HG03060 (cell line): ENCODE results near the gene DDX49.
"Not testable (repeated sequence)": the region's sequence is repeated elsewhere in the genome, so short reads cannot be mapped to it uniquely, and the experiment has no call there.

Experiments used
- ATAC-seq: cut with Tn5 transposase; IDR thresholded peaks from one replicate; pipeline ENCODE4 v1.9.1; 2021; ENCODE audit warnings: low read depth, moderate number of reproducible peaks; ENCODE audit not compliant: unreplicated experiment

The DDX49 gene

DNA sequence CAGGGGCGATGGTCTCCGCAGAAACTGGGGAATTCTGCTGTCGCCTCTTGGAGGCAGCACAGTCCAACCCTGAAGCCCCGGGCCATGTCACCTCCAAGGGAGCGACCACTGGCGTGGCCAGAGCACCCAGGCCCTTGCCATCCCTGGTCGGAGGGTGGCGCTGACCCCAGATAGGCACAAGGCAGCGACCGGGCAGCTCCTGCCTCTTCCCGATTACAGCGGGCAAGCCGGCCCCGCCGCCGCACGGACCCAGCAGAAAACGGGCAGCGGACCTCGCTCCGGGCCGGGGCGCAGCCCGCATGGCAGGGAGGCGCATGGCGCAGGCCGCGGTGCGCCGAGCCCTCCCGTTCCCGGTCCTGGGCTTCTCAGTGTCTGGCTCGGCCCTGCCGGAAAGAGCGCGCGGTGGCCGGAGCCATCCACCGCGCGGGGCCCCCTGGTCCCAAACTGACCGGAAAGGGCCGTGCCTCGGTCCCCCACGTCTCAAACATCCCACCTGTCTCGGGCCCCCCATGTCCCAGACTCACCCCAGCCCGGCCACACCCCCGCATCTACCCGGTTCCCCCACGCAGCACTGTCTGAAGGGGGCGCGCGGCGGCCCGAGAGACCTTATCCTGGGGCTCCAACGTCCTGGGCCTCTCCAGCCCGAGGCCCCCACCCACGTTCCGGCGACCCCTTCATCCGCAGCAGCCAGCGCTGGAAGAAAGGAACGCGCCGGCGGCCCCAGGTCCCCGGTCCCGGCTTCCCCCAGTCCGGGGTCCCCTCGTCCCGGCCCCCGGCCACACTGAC, 24.3 kb upstream of the DDX49 start:
- no peak for ATAC-seq

- ATAC-seq = no peak
Measured at GRCh38 chr19:18895824-18896341, 23.6 kb upstream of the DDX49 start, which contains the start of gene CERS1. TSS of gene CERS1 (minus strand) at chr19:18896158. CDS start at chr19:18896072, 86 bp downstream.

GRCh38 chr19:18896421-18896841, 23.1 kb upstream of the DDX49 start:
- ATAC-seq = no peak

DNA sequence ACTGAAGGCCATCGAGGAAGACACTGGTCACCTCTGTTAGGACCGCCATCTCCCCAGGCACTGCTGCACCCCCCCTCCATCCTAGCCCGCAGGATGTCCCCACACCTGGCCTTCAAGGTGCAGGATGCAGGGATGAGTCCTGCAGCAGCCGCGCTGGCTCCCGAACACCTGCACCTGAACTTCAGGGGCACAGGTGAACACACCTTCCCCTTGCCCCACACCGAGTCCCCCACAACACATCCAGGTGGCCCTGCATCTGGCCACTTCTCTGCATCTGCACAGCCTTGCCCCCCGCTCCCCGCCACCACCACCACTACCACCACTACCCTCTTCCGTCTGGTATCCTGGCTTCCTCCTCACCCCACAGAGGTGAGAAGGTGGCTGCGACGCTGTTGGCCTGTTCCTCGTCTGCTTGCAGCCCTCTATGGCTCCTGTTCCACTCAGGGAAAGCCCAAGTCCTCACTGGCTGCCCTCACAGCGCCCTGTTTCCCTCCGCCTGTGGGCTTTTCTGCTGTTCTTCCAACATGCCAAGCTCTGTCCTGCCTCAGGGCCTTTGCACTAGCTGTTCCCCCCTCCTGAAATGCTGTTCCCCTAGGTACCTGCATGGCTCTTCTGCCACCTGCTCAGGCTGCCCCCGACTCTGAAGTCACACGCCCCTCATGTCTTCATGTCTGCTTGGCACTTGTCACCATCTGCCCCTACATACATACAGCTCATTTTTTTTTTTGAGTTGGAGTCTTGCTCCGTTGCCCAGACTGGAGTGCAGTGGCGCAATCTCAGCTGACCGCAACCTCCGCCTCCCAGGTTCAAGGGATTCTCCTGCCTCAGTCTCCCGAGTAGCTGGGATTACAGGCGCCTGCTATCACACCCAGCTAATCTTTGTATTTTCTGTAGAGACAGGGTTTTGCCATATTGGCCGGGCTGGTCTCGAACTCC, 22.2 kb upstream of the DDX49 start:
- ATAC-seq = no peak

- no peak for ATAC-seq
Measured at GRCh38 chr19:18898081-18898606, 21.4 kb upstream of the DDX49 start.

- no peak for ATAC-seq
Measured at GRCh38 chr19:18898607-18899408, 20.7 kb upstream of the DDX49 start.

- ATAC-seq = no peak
Measured at GRCh38 chr19:18899624-18900560, 19.6 kb upstream of the DDX49 start.

DNA sequence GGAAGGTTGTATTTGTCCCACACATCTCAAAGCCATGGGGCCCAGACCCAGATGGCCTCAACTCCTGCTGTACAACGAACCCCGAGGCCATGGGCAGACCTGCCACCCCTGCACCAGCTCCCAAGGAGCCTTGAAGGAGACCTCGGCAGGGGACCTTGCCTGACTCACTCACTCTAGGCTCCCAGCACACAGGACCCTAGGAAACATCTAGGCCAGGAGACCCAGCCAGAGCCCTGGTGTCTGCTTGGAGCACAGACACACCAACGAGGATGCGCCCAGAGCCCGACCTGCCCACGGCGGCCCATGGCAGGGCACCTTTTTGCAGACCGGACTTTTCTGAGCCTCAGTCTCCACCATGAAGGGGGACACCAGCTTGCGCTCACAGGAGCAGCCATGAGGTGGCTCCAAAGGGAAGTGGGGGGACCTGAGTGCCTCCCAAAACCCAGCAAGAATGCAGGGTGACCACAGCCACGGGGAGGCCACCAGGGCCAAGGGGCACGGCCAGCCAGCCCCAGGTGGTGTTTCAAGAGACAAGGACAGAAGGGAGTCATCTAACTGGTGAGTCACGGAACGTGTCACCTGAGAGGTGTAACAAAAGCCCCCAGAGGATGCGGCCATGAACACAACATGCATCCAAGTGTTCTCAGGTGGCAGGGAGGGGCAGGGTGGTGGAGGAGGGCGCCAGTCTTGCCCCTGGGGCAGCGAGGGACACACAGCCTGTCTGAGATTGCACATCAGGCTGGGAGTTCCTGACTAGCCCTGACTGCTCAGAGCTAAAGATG, 18.6 kb upstream of the DDX49 start:
- no peak for ATAC-seq

GRCh38 chr19:18901491-18901890, 18.0 kb upstream of the DDX49 start:
- no peak for ATAC-seq

DNA sequence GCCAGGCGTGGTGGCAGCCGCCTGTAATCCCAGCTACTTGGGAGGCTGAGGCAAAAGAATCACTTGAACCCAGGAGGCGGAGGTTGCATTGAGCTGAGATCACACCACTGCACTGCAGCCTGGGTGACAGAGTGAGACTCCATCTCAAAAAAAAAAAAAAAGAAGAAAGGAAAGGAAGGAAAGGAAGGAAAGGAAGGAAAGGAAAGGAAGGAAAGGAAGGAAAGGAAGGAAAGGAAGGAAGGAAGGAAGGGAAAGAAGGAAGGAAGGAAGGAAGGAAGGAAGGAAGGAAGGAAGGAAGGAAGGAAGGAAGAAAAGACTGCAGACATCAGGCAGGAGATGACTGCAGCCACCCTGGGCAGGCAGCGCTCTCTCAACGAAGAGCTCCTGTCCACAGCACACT, 17.0 kb upstream of the DDX49 start:
- ATAC-seq = not testable (repeated sequence)

GRCh38 chr19:18903156-18904037, 16.1 kb upstream of the DDX49 start:
- no peak for ATAC-seq

DNA sequence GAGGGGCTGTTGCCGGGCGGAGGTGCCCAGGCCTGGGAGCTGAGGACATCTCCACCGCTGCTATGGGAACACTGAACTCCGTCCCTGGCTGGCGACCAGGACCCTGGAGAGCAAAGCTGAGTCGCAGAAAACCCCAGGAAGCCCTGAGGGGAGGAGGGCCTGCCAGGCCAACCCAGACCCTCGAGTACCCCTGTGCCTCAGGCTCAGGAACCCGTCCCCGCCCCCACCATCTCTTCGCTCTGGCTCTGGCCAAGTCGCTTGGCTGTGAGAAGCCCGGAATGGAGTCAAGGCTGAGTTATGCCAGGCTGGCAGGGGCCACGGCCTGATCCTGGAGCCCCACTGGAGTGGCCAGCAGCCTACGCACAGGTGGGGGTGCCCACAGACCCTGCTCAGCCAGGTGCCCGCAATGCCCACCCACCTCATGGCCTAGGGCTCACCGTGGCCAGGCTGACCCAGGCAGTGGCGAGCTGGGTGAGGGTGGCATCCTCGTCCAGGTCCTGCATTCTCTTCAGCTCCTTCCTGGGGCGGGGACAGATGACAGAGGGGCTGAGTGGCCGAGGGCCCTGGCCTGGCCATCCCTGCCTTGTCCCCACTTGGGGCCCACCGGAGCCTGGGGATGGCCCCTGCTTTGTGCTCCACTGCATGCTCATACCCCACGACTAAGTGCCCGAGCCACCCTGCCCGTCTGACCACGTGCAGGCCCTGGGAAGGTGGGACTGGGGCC, 15.0 kb upstream of the DDX49 start:
- no peak for ATAC-seq

- no peak for ATAC-seq
Measured at GRCh38 chr19:18905058-18905456, 14.5 kb upstream of the DDX49 start.

DNA sequence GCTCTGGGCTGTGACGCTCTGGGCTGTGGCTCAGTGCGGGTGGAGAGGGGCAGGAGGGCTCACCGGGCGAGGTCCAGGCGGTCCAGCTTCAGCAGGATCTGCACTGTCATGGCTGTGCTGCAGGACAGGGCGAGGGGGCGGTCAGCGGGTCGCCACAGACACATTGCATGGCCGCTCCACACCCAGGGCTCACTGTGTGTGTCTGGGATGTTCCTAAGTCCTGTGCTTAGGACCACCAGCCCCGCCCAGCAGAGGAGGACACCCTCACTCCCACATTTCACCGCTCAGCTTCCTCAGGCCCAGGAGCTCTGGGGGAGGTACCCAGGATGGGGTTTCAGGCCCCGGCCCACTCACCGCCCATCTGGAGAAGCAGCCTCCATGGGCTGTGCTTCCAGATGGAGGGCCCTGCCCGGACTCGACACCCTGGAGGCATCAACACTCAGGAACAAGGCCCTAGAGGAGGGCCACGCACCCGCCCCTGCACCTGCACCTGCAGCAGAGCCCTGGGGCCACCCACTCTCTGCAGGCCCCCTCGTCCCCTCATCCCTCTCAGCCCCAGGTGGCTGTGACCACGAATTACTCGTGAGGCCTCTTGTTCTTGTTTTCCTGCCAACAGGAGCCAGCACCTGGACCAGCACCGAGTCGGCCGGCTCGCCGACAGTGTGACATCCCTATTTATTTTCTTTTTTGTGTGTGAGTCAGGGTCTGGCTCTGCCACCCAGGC, 13.8 kb upstream of the DDX49 start:
- no peak for ATAC-seq

DNA sequence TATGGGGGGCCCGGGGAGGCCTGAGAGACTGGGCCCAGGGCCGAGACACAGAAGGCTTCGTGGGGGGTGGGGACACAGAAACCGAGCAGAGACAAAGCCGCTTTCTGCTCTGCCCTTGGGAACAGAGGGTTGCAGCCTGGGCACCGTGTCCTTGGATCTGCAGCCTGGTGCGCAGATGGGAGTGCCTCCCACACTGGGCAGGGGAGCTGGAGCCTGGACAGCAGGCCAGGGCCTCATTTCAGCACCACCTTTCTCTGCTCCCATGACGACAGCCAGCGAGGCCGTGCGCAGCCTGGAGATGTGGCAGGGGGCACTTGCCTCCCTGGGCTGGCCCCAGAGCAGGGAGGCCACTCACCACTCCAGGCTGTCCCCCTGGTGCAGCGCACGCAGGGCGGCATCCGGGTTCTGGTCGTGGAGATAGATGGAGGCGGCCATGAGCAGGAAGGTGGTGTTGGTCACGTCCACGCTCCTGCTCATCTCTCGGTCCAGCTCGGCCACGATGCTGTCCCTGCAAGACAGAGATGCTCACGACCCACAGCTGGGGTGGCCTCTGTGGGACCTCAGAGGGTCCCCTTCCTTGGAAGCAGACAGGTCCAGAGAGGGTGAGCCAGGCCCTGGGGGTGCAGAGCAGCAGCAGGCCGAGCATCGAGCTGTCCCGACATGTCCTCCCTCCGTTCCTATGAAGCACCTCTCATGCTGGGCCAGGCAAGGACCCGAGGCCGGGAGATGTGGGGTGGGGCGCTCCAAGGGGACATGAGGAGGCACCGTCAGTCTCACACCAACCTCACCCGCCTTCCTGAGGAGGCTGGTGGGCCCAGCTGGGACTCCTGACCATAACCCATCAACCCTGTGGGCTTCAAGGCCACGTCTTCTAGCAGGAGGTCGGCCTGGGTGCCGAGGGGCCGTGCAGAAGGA, 12.7 kb upstream of the DDX49 start:
- ATAC-seq = no peak
